Measurements from ENCODE around the gene PPIA.

The PPIA gene

DNA sequence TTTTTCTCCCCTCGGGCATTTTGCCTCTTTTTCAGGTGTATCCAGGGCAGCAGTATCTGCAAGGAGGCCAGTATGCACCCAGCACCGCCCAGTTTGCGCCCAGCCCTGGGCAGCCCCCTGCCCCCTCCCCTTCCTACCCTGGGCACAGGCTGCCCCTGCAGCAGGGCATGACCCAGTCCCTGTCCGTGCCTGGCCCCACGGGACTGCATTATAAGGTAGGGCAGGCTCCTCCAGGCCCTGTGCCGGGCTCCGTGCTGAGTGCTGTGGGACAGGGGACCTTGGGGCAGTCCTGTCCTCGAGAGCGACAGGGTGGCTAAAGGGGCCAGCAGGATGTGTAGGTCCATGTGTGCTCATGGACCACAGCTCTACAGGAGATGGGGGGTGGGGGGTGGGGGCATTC is 37.2 kb upstream of the PPIA start:
- Mint-ChIP-seq H3K9me3 (no peaks in the 10 kb centered on the region), H3K4me3 (no peak overlapping the region), H3K36me3 (ENCODE audit: low read depth) (peaks cover 74% of the 10 kb centered on the region), H3K27me3 (no peaks in the 10 kb centered on the region), H3K27ac (no peak overlapping the region), H3K4me1 (ENCODE audit: low read depth) (peaks cover 9% of the 10 kb centered on the region)
- no peak for DNase-seq

DNA sequence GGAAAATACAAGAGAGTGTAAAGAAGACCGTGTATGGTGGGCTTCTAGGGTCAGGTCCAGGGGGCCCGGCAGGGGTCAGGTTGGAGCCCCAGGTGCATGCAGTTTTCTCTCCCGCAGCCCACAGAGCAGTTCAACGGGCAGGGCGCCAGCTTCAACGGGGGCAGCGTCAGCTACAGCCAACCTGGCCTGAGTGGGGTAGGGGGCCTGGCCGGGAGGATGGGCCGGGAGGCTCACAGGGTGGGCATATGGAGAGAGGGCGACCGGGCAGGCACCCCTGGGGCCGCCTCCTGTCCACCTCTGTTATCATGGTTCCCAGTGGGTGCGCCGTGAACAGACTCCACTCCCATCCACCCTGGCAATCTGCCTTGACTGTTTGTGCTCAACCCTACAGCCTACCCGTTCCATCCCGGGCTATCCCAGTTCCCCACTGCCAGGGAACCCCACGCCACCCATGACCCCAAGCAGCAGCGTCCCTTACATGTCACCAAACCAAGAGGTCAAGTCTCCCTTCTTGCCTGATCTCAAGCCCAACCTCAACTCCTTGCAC is 36.4 kb upstream of the PPIA start:
- Mint-ChIP-seq H3K36me3 (ENCODE audit: low read depth) (peaks cover 82% of the 10 kb centered on the region), H3K4me3 (no peak overlapping the region), H3K4me1 (ENCODE audit: low read depth) (peaks cover 2% of the 10 kb centered on the region), H3K27ac (no peak overlapping the region), H3K9me3 (no peaks in the 10 kb centered on the region), H3K27me3 (no peaks in the 10 kb centered on the region)
- no peak for DNase-seq

GRCh38 chr7:44761207-44762161 is 35.0 kb upstream of the PPIA start:
- H3K36me3 Mint-ChIP-seq (ENCODE audit: low read depth): peaks cover 92% of the 10 kb centered on the region
- H3K4me3 Mint-ChIP-seq: no peak overlapping the region
- no peaks in the 10 kb centered on the region for H3K4me1 Mint-ChIP-seq (ENCODE audit: low read depth)
- DNase-seq: no peak
- H3K27me3 Mint-ChIP-seq: no peaks in the 10 kb centered on the region
- H3K9me3 Mint-ChIP-seq: no peaks in the 10 kb centered on the region
- H3K27ac Mint-ChIP-seq: no peak overlapping the region

- no peak for DNase-seq
- H3K27ac Mint-ChIP-seq: no peak overlapping the region
- H3K27me3 Mint-ChIP-seq: no peaks in the 10 kb centered on the region
- H3K36me3 Mint-ChIP-seq (ENCODE audit: low read depth): peaks cover 92% of the 10 kb centered on the region
- H3K4me1 Mint-ChIP-seq (ENCODE audit: low read depth): peaks cover 1% of the 10 kb centered on the region
- no peak overlapping the region for H3K4me3 Mint-ChIP-seq
- H3K9me3 Mint-ChIP-seq: no peaks in the 10 kb centered on the region
Observed at GRCh38 chr7:44762300-44762699, 34.2 kb upstream of the PPIA start.

GRCh38 chr7:44762726-44763522 is 33.6 kb upstream of the PPIA start:
- no peak overlapping the region for H3K27ac Mint-ChIP-seq
- H3K4me1 Mint-ChIP-seq (ENCODE audit: low read depth): peaks cover 7% of the 10 kb centered on the region
- DNase-seq: no peak
- H3K36me3 Mint-ChIP-seq (ENCODE audit: low read depth): peaks cover 93% of the 10 kb centered on the region
- no peaks in the 10 kb centered on the region for H3K9me3 Mint-ChIP-seq
- H3K4me3 Mint-ChIP-seq: no peak overlapping the region
- H3K27me3 Mint-ChIP-seq: no peaks in the 10 kb centered on the region

GRCh38 chr7:44764081-44764480 is 32.4 kb upstream of the PPIA start:
- H3K36me3 Mint-ChIP-seq (ENCODE audit: low read depth): peaks cover 95% of the 10 kb centered on the region
- H3K4me3 Mint-ChIP-seq: no peak overlapping the region
- H3K9me3 Mint-ChIP-seq: no peaks in the 10 kb centered on the region
- DNase-seq: no peak
- H3K4me1 Mint-ChIP-seq (ENCODE audit: low read depth): peaks cover 18% of the 10 kb centered on the region
- no peaks in the 10 kb centered on the region for H3K27me3 Mint-ChIP-seq
- no peak overlapping the region for H3K27ac Mint-ChIP-seq

DNA sequence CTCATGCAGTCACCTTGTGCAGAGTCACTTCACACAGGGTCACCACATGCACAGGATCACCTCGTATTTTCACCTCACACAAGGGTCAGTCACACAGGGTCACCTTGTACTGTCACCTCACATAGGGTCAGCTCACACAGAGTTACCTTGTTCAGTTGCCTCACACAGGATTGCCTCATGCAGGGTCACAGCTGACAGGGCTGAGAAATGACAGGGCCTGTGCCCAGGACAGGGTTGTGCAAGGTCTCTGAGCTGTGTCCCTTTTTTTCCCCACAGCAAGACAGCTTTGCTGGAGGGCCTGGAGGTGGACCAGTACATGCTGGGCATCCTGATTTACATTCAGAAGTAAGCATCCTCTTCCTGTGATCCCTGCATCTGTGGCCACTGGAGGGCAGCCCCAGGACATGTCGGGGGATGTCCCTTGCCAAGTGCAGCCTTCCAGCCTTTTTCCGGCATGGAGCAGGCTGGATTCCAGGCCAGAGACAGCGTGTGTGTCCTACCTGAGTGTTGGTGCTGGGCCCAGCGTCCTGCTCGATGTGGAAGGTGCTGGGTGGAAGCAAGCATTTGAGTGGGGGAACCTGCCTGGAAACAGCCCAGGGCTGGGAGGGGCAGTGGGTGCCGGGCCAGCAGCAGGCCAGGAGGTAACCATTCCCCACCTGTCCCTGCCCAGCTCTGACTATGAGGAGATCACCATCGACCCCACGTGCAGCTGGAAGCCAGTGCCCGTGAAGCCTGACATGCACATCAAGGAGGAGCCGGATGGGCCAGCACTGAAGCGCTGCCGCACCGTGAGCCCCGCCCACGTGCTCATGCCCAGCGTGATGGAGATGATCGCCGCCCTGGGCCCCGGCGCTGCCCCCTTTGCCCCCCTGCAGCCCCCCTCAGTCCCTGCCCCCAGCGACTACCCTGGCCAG is 31.6 kb upstream of the PPIA start:
- no peak for DNase-seq
- no peaks in the 10 kb centered on the region for H3K27me3 Mint-ChIP-seq
- no peaks in the 10 kb centered on the region for H3K9me3 Mint-ChIP-seq
- peaks cover 89% of the 10 kb centered on the region for H3K36me3 Mint-ChIP-seq (ENCODE audit: low read depth)
- no peak overlapping the region for H3K27ac Mint-ChIP-seq
- H3K4me1 Mint-ChIP-seq (ENCODE audit: low read depth): peaks cover 27% of the 10 kb centered on the region
- no peak overlapping the region for H3K4me3 Mint-ChIP-seq

- H3K9me3 Mint-ChIP-seq: no peaks in the 10 kb centered on the region
- H3K4me1 Mint-ChIP-seq (ENCODE audit: low read depth): peaks cover 32% of the 10 kb centered on the region
- H3K4me3 Mint-ChIP-seq: no peak overlapping the region
- no peak overlapping the region for H3K27ac Mint-ChIP-seq
- peaks cover 85% of the 10 kb centered on the region for H3K36me3 Mint-ChIP-seq (ENCODE audit: low read depth)
- H3K27me3 Mint-ChIP-seq: no peaks in the 10 kb centered on the region
- DNase-seq: no peak
Observed at GRCh38 chr7:44765579-44766415, 30.7 kb upstream of the PPIA start.

DNA sequence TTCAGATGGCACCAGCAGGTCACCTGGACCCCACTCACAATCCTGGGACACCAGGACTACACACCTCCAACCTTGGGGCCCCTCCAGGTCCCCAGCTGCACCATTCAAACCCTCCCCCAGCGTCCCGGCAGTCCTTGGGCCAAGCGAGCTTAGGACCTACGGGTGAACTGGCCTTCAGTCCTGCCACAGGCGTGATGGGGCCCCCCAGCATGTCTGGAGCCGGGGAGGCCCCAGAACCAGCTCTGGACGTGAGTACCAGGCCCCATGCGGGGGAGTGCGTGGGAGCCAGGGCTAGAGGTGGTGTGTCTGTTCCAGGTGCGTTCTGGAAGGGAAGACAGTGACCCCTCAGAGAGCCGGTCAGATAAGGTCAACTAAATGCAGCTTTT is 30.1 kb upstream of the PPIA start:
- Mint-ChIP-seq H3K4me1 (ENCODE audit: low read depth) (peaks cover 36% of the 10 kb centered on the region), H3K9me3 (no peaks in the 10 kb centered on the region), H3K27ac (no peak overlapping the region), H3K36me3 (ENCODE audit: low read depth) (peaks cover 80% of the 10 kb centered on the region), H3K27me3 (no peaks in the 10 kb centered on the region), H3K4me3 (no peak overlapping the region)
- no peak for DNase-seq

GRCh38 chr7:44767134-44767911 is 29.2 kb upstream of the PPIA start:
- peak overlapping the region; percentile 71 for H3K27ac Mint-ChIP-seq
- DNase-seq: no peak
- peaks cover 37% of the 10 kb centered on the region for H3K4me1 Mint-ChIP-seq (ENCODE audit: low read depth)
- H3K9me3 Mint-ChIP-seq: no peaks in the 10 kb centered on the region
- H3K36me3 Mint-ChIP-seq (ENCODE audit: low read depth): peaks cover 72% of the 10 kb centered on the region
- H3K4me3 Mint-ChIP-seq: no peak overlapping the region
- no peaks in the 10 kb centered on the region for H3K27me3 Mint-ChIP-seq

GRCh38 chr7:44767912-44768627 is 28.4 kb upstream of the PPIA start:
- Mint-ChIP-seq H3K36me3 (ENCODE audit: low read depth) (peaks cover 65% of the 10 kb centered on the region), H3K27ac (peak overlapping the region; percentile 71), H3K4me3 (no peak overlapping the region), H3K27me3 (no peaks in the 10 kb centered on the region), H3K9me3 (no peaks in the 10 kb centered on the region), H3K4me1 (ENCODE audit: low read depth) (peaks cover 37% of the 10 kb centered on the region)
- no peak for DNase-seq

DNA sequence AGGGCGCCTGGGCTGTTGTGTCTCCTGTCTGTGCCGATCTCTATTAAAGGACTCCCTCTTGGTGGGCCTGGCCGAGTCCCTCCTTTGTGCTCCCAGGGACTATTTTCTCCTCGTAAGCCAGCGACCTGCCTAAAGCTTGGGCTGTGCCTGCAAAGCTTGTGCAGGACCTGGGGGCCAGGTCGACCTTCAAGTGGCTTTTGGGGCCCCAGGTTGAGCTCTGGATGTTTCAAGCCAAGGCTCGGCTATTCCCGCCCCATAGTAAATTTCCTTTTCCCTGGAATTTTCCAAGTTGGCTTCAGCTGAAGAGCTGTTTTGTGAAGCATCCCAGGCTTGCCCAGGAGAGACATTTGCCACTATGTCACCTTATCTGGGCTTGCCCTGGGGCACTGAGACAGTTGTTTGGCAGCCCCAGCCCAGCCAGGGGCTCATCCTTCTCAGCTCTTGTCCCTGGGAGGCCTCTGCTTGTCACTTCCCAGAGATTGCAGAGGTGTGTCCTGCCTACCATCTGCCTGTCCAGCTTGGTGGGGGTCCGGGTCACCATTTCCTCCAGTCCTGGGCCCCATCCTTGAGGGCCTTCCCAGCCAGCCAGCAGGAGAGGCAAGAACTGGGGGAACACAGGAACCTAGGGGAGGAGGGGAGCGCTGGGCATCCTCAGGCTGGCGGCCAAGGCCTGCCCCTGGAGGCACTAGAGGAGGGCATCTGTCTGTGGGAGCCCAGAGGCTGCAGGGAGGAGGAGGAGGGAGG is 27.7 kb upstream of the PPIA start:
- Mint-ChIP-seq H3K9me3 (no peaks in the 10 kb centered on the region), H3K36me3 (ENCODE audit: low read depth) (peaks cover 58% of the 10 kb centered on the region), H3K4me1 (ENCODE audit: low read depth) (peaks cover 37% of the 10 kb centered on the region), H3K4me3 (no peak overlapping the region), H3K27me3 (no peaks in the 10 kb centered on the region), H3K27ac (peak overlapping the region; percentile 71)
- no peak for DNase-seq
